SH-SY5Y (cell line): ENCODE data around the gene OR6C6.

Experiments
- GATA2 ChIP-seq: IDR thresholded peaks from 2 replicates; pipeline ENCODE4 v1.6.1; 2011; ENCODE audit warnings: mild to moderate bottlenecking, low read depth, low read length
- GATA3 ChIP-seq: IDR thresholded peaks from 2 replicates; pipeline ENCODE4 v1.6.1; 2011; ENCODE audit warnings: low read depth, mild to moderate bottlenecking, low read length, moderate library complexity

- TF ChIP-seq GATA2 (no peak), GATA3 (no peak)
Observed at GRCh38 chr12:55244309-55244708, 52.1 kb downstream of the OR6C6 start, which contains the start of gene OR6C74.
